Adrenal gland (tissue), 5 donors: ENCODE measurements around the gene DLGAP1.

Experiments used
- POLR2A ChIP-seq, 2 donors: fragments of 450-650 bp; IDR thresholded peaks; one replicate each; pipeline ENCODE4 v1.6.1; 2017; ENCODE audit warnings: antibody characterized with exemption in 2 of 2, mild to moderate bottlenecking in 2 of 2, moderate library complexity in 1 of 2
- TF ChIP-seq, protein P1 (sequence below), 6 experiments: fragments of 450-650 bp in 4 of 6; fragments of 200-600 bp in 2 of 6; sonication (generic) in 1 of 6; IDR thresholded peaks; 1 replicate in 5 of 6; 2 replicates in 1 of 6; pipeline versions ENCODE4 v1.5.1 to v1.8.0; 2016 to 2021; ENCODE audit warnings: antibody characterized with exemption in 6 of 6, mild to moderate bottlenecking in 2 of 6, moderate library complexity in 1 of 6
- donor health status: DM: no; HTN: no; CAD: no.

DNA sequence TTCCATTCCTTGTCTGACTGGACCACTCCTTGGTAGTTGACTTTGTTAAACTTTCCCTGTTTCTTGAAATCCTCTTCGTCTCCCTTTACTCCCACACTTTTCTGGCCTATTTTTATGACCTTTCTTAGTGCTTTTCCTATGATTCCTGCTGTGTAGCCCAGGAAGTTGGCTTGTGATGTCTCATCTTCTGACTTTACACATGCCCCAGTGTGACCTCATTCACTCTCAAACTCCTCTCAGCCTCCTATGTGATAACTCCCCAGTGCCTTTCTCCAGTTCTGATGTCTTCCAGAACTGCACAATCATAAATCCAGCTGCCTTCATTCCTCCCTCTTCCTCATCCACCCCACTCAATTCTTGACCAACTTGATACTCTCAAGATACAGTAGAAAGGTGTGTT is 597.6 kb downstream of the DLGAP1 start:
- TF ChIP-seq POLR2A (IDR thresholded peaks at IDR 0.05) = no peak
- TF ChIP-seq, protein P1, sequence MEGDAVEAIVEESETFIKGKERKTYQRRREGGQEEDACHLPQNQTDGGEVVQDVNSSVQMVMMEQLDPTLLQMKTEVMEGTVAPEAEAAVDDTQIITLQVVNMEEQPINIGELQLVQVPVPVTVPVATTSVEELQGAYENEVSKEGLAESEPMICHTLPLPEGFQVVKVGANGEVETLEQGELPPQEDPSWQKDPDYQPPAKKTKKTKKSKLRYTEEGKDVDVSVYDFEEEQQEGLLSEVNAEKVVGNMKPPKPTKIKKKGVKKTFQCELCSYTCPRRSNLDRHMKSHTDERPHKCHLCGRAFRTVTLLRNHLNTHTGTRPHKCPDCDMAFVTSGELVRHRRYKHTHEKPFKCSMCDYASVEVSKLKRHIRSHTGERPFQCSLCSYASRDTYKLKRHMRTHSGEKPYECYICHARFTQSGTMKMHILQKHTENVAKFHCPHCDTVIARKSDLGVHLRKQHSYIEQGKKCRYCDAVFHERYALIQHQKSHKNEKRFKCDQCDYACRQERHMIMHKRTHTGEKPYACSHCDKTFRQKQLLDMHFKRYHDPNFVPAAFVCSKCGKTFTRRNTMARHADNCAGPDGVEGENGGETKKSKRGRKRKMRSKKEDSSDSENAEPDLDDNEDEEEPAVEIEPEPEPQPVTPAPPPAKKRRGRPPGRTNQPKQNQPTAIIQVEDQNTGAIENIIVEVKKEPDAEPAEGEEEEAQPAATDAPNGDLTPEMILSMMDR (IDR thresholded peaks at IDR 0.05) = no peak
